Measurements from ENCODE around the gene MCRIP1.

Gene MCRIP1

DNA sequence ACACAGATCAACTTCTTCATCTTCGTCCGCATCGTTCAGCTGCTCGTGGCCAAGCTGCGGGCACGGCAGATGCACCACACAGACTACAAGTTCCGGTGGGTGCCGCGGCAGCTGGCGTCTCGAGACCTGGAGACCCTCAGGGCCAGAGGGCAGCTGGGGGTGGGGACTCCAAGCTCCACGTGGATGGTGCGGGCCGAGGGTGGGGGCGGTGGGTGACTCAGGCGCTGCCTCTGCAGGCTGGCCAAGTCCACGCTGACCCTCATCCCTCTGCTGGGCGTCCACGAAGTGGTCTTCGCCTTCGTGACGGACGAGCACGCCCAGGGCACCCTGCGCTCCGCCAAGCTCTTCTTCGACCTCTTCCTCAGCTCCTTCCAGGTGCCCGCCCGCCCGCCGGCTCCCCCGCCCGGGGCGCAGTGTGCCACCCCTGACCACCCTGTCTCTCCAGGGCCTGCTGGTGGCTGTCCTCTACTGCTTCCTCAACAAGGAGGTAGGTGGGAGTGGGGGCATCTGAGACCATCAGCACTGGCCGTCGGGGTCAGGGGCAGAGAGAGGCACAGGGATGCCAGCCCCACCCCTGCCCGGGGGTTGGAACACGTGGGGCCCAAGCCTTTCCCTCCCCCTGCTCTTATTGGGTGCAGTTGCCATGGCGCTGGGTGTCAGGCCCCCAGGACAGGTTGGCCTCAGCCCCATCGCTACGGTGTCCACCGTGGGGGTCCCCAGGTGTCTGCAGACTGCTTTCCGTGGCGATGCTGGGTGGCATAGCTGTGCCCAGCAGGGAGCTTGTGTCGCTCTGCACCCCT lies 20.3 kb downstream of the MCRIP1 start:
- ChIA-PET POLR2A (interaction anchor here (1.4 kb wide), 1 partner anchor 21 kb away, joined by 7 read pairs; the partner anchor contains the start of gene MCRIP1), CTCF (no interaction called here)
- no peak for TF ChIP-seq FOXA1 (IDR thresholded peaks at IDR 0.05)
- TF ChIP-seq FOXK2 (IDR thresholded peaks at IDR 0.05), result no peak
- no peak for TF ChIP-seq CTBP1 (IDR thresholded peaks at IDR 0.05; ENCODE audit: borderline replicate concordance)
- TF ChIP-seq HDGF (IDR thresholded peaks at IDR 0.05; ENCODE audit: borderline replicate concordance), result no peak
- TF ChIP-seq ARNT (IDR thresholded peaks at IDR 0.05), result no peak
- TF ChIP-seq, protein P1, sequence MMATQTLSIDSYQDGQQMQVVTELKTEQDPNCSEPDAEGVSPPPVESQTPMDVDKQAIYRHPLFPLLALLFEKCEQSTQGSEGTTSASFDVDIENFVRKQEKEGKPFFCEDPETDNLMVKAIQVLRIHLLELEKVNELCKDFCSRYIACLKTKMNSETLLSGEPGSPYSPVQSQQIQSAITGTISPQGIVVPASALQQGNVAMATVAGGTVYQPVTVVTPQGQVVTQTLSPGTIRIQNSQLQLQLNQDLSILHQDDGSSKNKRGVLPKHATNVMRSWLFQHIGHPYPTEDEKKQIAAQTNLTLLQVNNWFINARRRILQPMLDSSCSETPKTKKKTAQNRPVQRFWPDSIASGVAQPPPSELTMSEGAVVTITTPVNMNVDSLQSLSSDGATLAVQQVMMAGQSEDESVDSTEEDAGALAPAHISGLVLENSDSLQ (IDR thresholded peaks at IDR 0.05), result no peak
- TF ChIP-seq FOXM1 (IDR thresholded peaks at IDR 0.05; ENCODE audit: borderline replicate concordance), result no peak
- TF ChIP-seq LEF1 (IDR thresholded peaks at IDR 0.05; ENCODE audit: borderline replicate concordance), result no peak
- no peak for TF ChIP-seq L3MBTL2 (conservative IDR thresholded peaks at IDR 0.05)
- TF ChIP-seq ZNF384 (IDR thresholded peaks at IDR 0.05), result no peak
- TF ChIP-seq TARDBP (IDR thresholded peaks at IDR 0.05), result no peak
- no peak for TF ChIP-seq SUZ12 (IDR thresholded peaks at IDR 0.05)
- no peak for TF ChIP-seq NFRKB (IDR thresholded peaks at IDR 0.05)
- no peak for TF ChIP-seq SP1 (IDR thresholded peaks at IDR 0.05)
- DNase-seq (ENCODE audit: extremely low spot score), result no peak

DNA sequence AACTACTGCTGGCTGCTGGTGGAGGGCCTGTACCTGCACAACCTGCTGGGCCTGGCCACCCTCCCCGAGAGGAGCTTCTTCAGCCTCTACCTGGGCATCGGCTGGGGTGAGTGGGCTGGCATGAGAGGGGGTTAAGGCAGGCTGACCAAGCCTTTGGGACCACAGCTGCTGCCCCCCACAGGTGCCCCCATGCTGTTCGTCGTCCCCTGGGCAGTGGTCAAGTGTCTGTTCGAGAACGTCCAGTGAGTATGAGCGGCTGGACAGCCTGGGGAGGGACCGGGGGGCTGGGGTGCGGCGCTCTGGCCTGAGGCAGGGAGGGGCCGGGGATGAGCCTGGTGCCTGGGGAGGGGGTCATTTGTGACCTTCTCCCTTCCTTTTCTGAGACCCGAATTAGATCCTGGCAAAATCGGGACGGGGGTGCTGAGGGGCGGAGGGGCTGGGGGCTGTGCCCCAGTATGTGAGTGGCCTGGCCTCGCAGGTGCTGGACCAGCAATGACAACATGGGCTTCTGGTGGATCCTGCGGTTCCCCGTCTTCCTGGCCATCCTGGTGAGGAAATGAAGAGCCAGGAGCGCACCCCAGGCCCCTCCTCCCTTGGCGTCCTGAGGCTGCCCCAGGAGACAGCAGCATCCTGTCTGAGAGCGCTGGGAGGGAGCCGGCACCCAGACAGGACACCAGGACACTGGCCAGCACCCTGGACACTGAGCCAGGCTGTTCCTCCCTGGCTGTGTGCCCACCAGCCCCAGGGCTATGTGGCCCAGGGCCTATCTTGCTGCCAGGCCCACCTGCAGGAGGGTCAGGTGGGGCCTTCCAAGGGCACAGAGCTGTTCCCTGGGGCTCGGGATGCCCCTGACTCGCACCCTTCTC lies 21.2 kb downstream of the MCRIP1 start:
- CTCF ChIA-PET, result no interaction called here
- TF ChIP-seq ELF4 (IDR thresholded peaks at IDR 0.05) (no peak), FOXK2 (IDR thresholded peaks at IDR 0.05) (no peak), BHLHE40 (IDR thresholded peaks at IDR 0.05; ENCODE audit: borderline replicate concordance) (no peak), ARNT (IDR thresholded peaks at IDR 0.05) (no peak), NFRKB (IDR thresholded peaks at IDR 0.05) (no peak), CTBP1 (IDR thresholded peaks at IDR 0.05; ENCODE audit: borderline replicate concordance) (no peak), TARDBP (IDR thresholded peaks at IDR 0.05) (no peak), SP1 (IDR thresholded peaks at IDR 0.05) (no peak), ZNF384 (IDR thresholded peaks at IDR 0.05) (no peak), FOXM1 (IDR thresholded peaks at IDR 0.05; ENCODE audit: borderline replicate concordance) (no peak), FOXA1 (IDR thresholded peaks at IDR 0.05) (no peak), LEF1 (IDR thresholded peaks at IDR 0.05; ENCODE audit: borderline replicate concordance) (no peak), L3MBTL2 (conservative IDR thresholded peaks at IDR 0.05) (no peak), HDGF (IDR thresholded peaks at IDR 0.05; ENCODE audit: borderline replicate concordance) (no peak), SUZ12 (IDR thresholded peaks at IDR 0.05) (no peak)
- TF ChIP-seq, protein P1 (IDR thresholded peaks at IDR 0.05), result no peak
- POLR2A ChIA-PET, result interaction anchor here (0.9 to 1.4 kb wide), 3 partner anchors 8 to 22 kb away, joined by 3 to 7 read pairs (median 4); partner anchors contain the start of gene MCRIP1
- DNase-seq (ENCODE audit: extremely low spot score), result no peak

DNA sequence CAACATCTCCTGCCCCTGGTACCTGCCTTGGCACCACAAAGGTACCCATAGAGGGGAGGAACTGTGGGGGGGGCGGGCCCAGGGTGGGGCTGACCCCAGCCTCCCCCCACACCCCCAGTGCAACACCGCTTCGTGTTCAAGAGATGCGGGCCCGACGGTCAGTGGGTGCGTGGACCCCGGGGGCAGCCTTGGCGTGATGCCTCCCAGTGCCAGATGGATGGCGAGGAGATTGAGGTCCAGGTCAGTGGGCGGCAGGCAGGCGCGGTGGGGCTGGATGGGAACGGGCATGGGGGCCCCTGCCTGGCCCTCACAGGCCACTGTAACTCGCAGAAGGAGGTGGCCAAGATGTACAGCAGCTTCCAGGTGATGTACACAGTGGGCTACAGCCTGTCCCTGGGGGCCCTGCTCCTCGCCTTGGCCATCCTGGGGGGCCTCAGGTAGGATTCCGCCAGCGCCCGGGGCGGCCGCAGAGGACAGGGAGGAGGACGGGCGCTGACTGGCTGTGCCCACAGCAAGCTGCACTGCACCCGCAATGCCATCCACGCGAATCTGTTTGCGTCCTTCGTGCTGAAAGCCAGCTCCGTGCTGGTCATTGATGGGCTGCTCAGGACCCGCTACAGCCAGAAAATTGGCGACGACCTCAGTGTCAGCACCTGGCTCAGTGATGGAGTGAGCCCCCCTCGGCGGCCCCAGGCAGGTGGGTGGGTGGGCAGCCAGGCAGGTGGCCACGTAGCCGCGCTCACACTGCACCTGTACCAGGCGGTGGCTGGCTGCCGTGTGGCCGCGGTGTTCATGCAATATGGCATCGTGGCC lies 22.0 kb downstream of the MCRIP1 start:
- ChIA-PET POLR2A (interaction anchor here (0.9 to 1.0 kb wide), 2 partner anchors 9 to 17 kb away, joined by 3 to 4 read pairs; no protein-coding TSS in a partner anchor), CTCF (no interaction called here)
- TF ChIP-seq ZNF384 (IDR thresholded peaks at IDR 0.05) (no peak), ELF4 (IDR thresholded peaks at IDR 0.05) (no peak), HDGF (IDR thresholded peaks at IDR 0.05; ENCODE audit: borderline replicate concordance) (no peak), FOXK2 (IDR thresholded peaks at IDR 0.05) (no peak), NFRKB (IDR thresholded peaks at IDR 0.05) (no peak), L3MBTL2 (conservative IDR thresholded peaks at IDR 0.05) (no peak), FOXM1 (IDR thresholded peaks at IDR 0.05; ENCODE audit: borderline replicate concordance) (no peak), SP1 (IDR thresholded peaks at IDR 0.05) (no peak), LEF1 (IDR thresholded peaks at IDR 0.05; ENCODE audit: borderline replicate concordance) (no peak), TARDBP (IDR thresholded peaks at IDR 0.05) (no peak), ARNT (IDR thresholded peaks at IDR 0.05) (no peak), BHLHE40 (IDR thresholded peaks at IDR 0.05; ENCODE audit: borderline replicate concordance) (no peak)
- TF ChIP-seq, protein P1 (IDR thresholded peaks at IDR 0.05), result no peak
- no peak for DNase-seq (ENCODE audit: extremely low spot score)

DNA sequence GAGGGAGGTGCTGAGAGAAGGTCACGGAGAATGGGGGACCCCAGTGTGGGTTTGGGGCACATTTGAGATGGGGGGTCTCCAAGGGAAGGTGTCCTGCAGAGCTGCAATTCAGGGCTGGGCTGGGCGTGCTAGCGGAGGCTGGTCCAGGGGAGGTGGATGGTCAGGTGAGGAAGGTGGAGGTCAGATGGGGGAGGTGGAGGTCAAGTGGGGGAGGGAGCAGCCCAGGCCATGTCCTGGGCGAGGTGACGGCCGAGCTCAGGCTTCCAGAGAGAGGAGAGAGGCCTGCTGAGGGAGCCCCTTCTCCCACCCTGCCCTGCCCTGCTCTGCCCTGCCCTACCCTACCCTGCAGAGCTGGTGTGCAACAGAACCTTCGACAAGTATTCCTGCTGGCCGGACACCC lies 22.6 kb downstream of the MCRIP1 start:
- POLR2A ChIA-PET, result interaction anchor here (1.0 kb wide), 1 partner anchor 10 kb away, joined by 3 read pairs; no protein-coding TSS in a partner anchor
- no peak for DNase-seq (ENCODE audit: extremely low spot score)
- CTCF ChIA-PET, result no interaction called here
- no peak for TF ChIP-seq TARDBP (IDR thresholded peaks at IDR 0.05)
- no peak for TF ChIP-seq SP1 (IDR thresholded peaks at IDR 0.05)
- no peak for TF ChIP-seq FOXK2 (IDR thresholded peaks at IDR 0.05)
- no peak for TF ChIP-seq LEF1 (IDR thresholded peaks at IDR 0.05; ENCODE audit: borderline replicate concordance)
- TF ChIP-seq ELF4 (IDR thresholded peaks at IDR 0.05), result no peak
- TF ChIP-seq NFRKB (IDR thresholded peaks at IDR 0.05), result no peak
- TF ChIP-seq FOXM1 (IDR thresholded peaks at IDR 0.05; ENCODE audit: borderline replicate concordance), result no peak
- TF ChIP-seq, protein P1 (IDR thresholded peaks at IDR 0.05), result no peak
- no peak for TF ChIP-seq L3MBTL2 (conservative IDR thresholded peaks at IDR 0.05)
- TF ChIP-seq ARNT (IDR thresholded peaks at IDR 0.05), result no peak
- no peak for TF ChIP-seq SUZ12 (IDR thresholded peaks at IDR 0.05)
- no peak for TF ChIP-seq BHLHE40 (IDR thresholded peaks at IDR 0.05; ENCODE audit: borderline replicate concordance)
- no peak for TF ChIP-seq HDGF (IDR thresholded peaks at IDR 0.05; ENCODE audit: borderline replicate concordance)
- no peak for TF ChIP-seq FOXA1 (IDR thresholded peaks at IDR 0.05)
- TF ChIP-seq ZNF384 (IDR thresholded peaks at IDR 0.05), result no peak
- no peak for TF ChIP-seq CTBP1 (IDR thresholded peaks at IDR 0.05; ENCODE audit: borderline replicate concordance)
